ENCODE results near the gene NFATC3.

Gene NFATC3

DNA sequence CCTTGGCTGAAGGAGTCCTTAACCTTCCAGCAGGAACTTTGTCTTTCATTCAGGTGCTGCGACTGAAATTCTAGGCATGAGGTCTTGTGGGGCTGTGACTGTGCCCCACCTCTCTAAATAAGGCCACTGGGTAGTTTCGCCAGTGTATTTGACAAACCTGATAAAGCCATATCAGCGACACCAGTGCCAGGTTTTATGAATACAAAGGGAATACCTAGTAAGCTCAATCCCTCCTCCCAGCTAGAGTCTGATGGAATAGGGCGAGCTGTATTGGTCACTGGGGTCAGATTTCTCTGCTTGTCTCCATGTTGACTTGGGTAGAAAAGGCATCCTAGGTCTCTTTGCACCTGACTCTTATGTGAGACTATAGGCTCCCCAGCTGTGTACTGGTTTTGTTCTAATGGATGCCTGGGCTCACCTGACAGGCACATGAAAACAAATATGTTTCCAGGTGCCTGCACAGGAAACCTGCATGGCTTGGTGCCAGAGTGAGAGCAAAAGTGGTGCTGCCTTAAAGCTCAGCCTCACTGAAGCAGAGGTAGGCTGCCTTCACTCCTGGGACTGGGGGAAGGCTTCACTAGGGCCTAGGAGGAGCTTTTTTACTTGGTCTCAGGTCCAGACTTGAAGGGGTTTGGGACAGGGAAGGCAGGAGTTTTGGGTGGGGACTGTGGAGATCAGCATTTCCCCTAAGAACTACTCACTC, 187.5 kb downstream of the NFATC3 start:
- DNase-seq (ENCODE audit: low read depth in 2 of 2): no peak

DNA sequence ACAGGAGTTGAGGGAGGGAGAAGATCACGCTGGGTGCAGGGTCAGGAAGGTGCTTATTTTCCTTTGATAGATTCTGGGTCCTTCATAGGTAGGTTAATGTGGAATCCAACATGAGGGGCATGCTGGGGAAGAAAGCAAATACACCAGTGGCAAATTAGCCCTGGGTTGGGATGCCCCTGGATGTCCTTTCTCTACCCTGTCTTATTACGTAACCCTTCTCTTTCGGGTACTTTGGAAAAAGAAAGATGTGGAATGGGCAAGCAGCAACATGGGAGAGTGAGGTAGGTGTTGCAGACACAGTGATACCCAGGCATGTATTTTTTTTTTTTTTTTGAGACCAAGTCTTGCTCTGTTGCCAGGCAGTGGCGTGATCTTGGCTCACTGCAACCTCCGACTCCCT, 188.3 kb downstream of the NFATC3 start:
- DNase-seq (ENCODE audit: low read depth in 2 of 2): no peak

- no peak for DNase-seq (ENCODE audit: low read depth in 2 of 2)
Observed at GRCh38 chr16:68273896-68274295, 188.7 kb downstream of the NFATC3 start.

- no peak for DNase-seq (ENCODE audit: low read depth in 2 of 2)
Observed at GRCh38 chr16:68274441-68274840, 189.3 kb downstream of the NFATC3 start.

- DNase-seq (ENCODE audit: low read depth in 2 of 2): no peak
Observed at GRCh38 chr16:68275611-68276191, 190.5 kb downstream of the NFATC3 start.

- no peak for DNase-seq (ENCODE audit: low read depth in 2 of 2)
Observed at GRCh38 chr16:68276223-68276622, 191.1 kb downstream of the NFATC3 start.

Measured in stimulated activated CD8-positive, alpha-beta memory T cell treated with anti-CD3 and anti-CD28 coated beads, Interleukin-15, amount 100 ng/mL, for 48 hours (primary cell).